H1 (cell line): Measurements from ENCODE around the gene ZNF254. TPM values are rescaled to one million over a fixed set of nuclear protein-coding genes. Genes with fewer than 3 reads are reported as not detected.

Source experiments
- CTCF ChIA-PET: fragments of 300-600 bp; sonication (Branson Sonifier 250); formaldehyde crosslinking; loops from one replicate; lab custom pipeline; 2021; ENCODE audit not compliant: partially characterized antibody; lab: Charles Lee
- POLR2A ChIA-PET: fragments of 300-600 bp; sonication (Branson Sonifier 250); formaldehyde crosslinking; loops from one replicate; lab custom pipeline; 2021; ENCODE audit warnings: inconsistent platforms; ENCODE audit not compliant: partially characterized antibody; lab: Charles Lee
- DNase-seq, 2 experiments: peaks; one replicate each; pipeline versions ENCODE4 v3.0.0 to v3.0.0-alpha.2; 2010 to 2022; ENCODE audit warnings: low spot score in 2 of 2, low read depth in 1 of 2, mixed read lengths in 1 of 2
- FAIRE-seq: peaks from 2 replicates; lab custom pipeline; 2011; peaks lifted over from hg19 to GRCh38; lab: Jason Lieb, UNC
- H2AFZ ChIP-seq: 2 replicates; pipeline ENCODE4 v1.8.1; 2012; ENCODE audit warnings: low read length, inconsistent platforms
- H2AK5ac ChIP-seq: 2 replicates; pipeline ENCODE4 v1.6.1; 2013; ENCODE audit warnings: low read depth, low read length
- H2BK120ac ChIP-seq: replicated peaks from 2 replicates; pipeline ENCODE3; 2013; ENCODE audit warnings: low read depth, low read length, inconsistent platforms
- H2BK12ac ChIP-seq: 2 replicates; pipeline ENCODE4 v1.6.1; 2013; ENCODE audit warnings: low read depth, low read length
- H2BK15ac ChIP-seq: 2 replicates; pipeline ENCODE4 v1.6.1; 2013; ENCODE audit warnings: low read length
- H2BK20ac ChIP-seq: 2 replicates; pipeline ENCODE4 v1.6.1; 2013; ENCODE audit warnings: low read length
- H2BK5ac ChIP-seq: 2 replicates; pipeline ENCODE4 v1.6.1; 2013; ENCODE audit warnings: low read depth, low read length
- H3K14ac ChIP-seq: 2 replicates; pipeline ENCODE4 v1.6.1; 2013; ENCODE audit warnings: inconsistent platforms; ENCODE audit not compliant: insufficient read length
- H3K18ac ChIP-seq: 2 replicates; pipeline ENCODE4 v1.6.1; 2013; ENCODE audit warnings: low read length; ENCODE audit errors: extremely low read depth
- H3K23ac ChIP-seq: 2 replicates; pipeline ENCODE4 v1.6.1; 2013; ENCODE audit warnings: inconsistent platforms; ENCODE audit not compliant: insufficient read length
- H3K23me2 ChIP-seq: 2 replicates; pipeline ENCODE4 v1.6.1; 2013; ENCODE audit warnings: low read depth, low read length
- H3K27ac ChIP-seq: 2 replicates; pipeline ENCODE4 v1.6.1; 2011; ENCODE audit warnings: low read depth, low read length, inconsistent platforms
- H3K27me3 ChIP-seq, 4 experiments: replicated peaks in 1 of 4; 1 replicate in 1 of 4; 2 replicates in 3 of 4; pipeline versions ENCODE4 v1.6.1 to v1.8.1; 2011 to 2013; ENCODE audit warnings: low read length in 3 of 4, mild to moderate bottlenecking in 3 of 4, inconsistent platforms in 2 of 4, mixed read lengths in 2 of 4, moderate library complexity in 1 of 4; ENCODE audit not compliant: control insufficient read depth in 3 of 4, insufficient read depth in 3 of 4; ENCODE audit errors: extremely low read depth in 1 of 4
- H3K36me3 ChIP-seq, 4 experiments: 2 replicates each; pipeline versions ENCODE4 v1.6.1 to v1.8.1; 2011 to 2013; ENCODE audit warnings: mild to moderate bottlenecking in 4 of 4, low read length in 3 of 4, moderate library complexity in 2 of 4, control low read depth in 1 of 4, inconsistent platforms in 1 of 4; ENCODE audit not compliant: insufficient read depth in 4 of 4, control insufficient read depth in 2 of 4
- H3K4ac ChIP-seq: replicated peaks from 2 replicates; pipeline ENCODE3; 2013; ENCODE audit warnings: low read length, low read depth, mixed read lengths, inconsistent platforms; ENCODE audit not compliant: insufficient read length
- H3K4me1 ChIP-seq, 4 experiments: replicated peaks in 1 of 4; 1 replicate in 1 of 4; 2 replicates in 3 of 4; pipeline versions ENCODE4 v1.6.1 to v1.8.1; 2011 to 2013; ENCODE audit warnings: low read length in 3 of 4, inconsistent platforms in 2 of 4, mixed read lengths in 1 of 4; ENCODE audit not compliant: insufficient read depth in 4 of 4, control insufficient read depth in 3 of 4
- H3K4me2 ChIP-seq, 2 experiments: 2 replicates each; pipeline versions ENCODE4 v1.6.1 to v1.8.1; 2011 to 2013; ENCODE audit warnings: low read depth in 2 of 2, low read length in 2 of 2, control low read depth in 1 of 2, inconsistent platforms in 1 of 2, mild to moderate bottlenecking in 1 of 2; ENCODE audit not compliant: insufficient read depth in 1 of 2
- H3K4me3 ChIP-seq, 4 experiments: fragments of 200-600, 300-600 bp in 1 of 4; sonication (generic), shearing (Covaris generic), sonication (Bioruptor Twin) in 1 of 4; 2 replicates each; pipeline versions ENCODE4 v1.5.1 to v1.8.1; 2011 to 2016; ENCODE audit warnings: low read length in 4 of 4, low read depth in 3 of 4, control low read depth in 2 of 4, inconsistent platforms in 2 of 4, mild to moderate bottlenecking in 2 of 4, mixed read lengths in 1 of 4, moderate library complexity in 1 of 4; ENCODE audit not compliant: insufficient read depth in 2 of 4; ENCODE audit errors: extremely low read depth in 1 of 4
- H3K56ac ChIP-seq: replicated peaks from 2 replicates; pipeline ENCODE3; 2013; ENCODE audit warnings: low read depth, mild to moderate bottlenecking, mixed read lengths, low read length, inconsistent platforms; ENCODE audit not compliant: insufficient read length
- H3K79me1 ChIP-seq: 2 replicates; pipeline ENCODE4 v1.6.1; 2013; ENCODE audit warnings: low read depth, low read length, control low read depth
- H3K79me2 ChIP-seq, 2 experiments: 2 replicates each; pipeline versions ENCODE4 v1.6.1 to v1.8.1; 2012 to 2013; ENCODE audit warnings: low read length in 2 of 2, mild to moderate bottlenecking in 2 of 2, inconsistent platforms in 1 of 2; ENCODE audit not compliant: insufficient read depth in 2 of 2, control insufficient read depth in 1 of 2
- H3K9ac ChIP-seq, 4 experiments: replicated peaks in 1 of 4; 1 replicate in 1 of 4; 2 replicates in 3 of 4; pipeline versions ENCODE4 v1.6.1 to v1.8.1; 2011 to 2013; ENCODE audit warnings: low read depth in 3 of 4, low read length in 3 of 4, control low read depth in 2 of 4, mild to moderate bottlenecking in 2 of 4, moderate library complexity in 2 of 4, inconsistent platforms in 1 of 4; ENCODE audit errors: extremely low read depth in 1 of 4
- H3K9me3 ChIP-seq, 2 experiments: 2 replicates each; pipeline versions ENCODE4 v1.6.1 to v1.8.1; 2012 to 2013; ENCODE audit warnings: mild to moderate bottlenecking in 2 of 2, moderate library complexity in 2 of 2, control low read depth in 1 of 2, inconsistent platforms in 1 of 2, low read depth in 1 of 2, low read length in 1 of 2, mixed read lengths in 1 of 2; ENCODE audit not compliant: insufficient read depth in 2 of 2
- H4K20me1 ChIP-seq, 2 experiments: replicated peaks in 1 of 2; 2 replicates each; pipeline versions ENCODE3 to v1.8.1; 2011 to 2013; ENCODE audit warnings: inconsistent platforms in 2 of 2, low read length in 2 of 2, mild to moderate bottlenecking in 1 of 2; ENCODE audit not compliant: insufficient read depth in 2 of 2, control insufficient read depth in 1 of 2
- H4K5ac ChIP-seq: 2 replicates; pipeline ENCODE4 v1.6.1; 2013; ENCODE audit warnings: low read length, low read depth, mixed read lengths, inconsistent platforms; ENCODE audit not compliant: insufficient read length
- H4K8ac ChIP-seq: 2 replicates; pipeline ENCODE4 v1.8.0; 2013; ENCODE audit warnings: mild to moderate bottlenecking, moderate library complexity, low read length, inconsistent platforms; ENCODE audit not compliant: insufficient read depth; ENCODE audit errors: extremely low read depth
- H4K91ac ChIP-seq: replicated peaks from 2 replicates; pipeline ENCODE3; 2013; ENCODE audit warnings: low read length, mixed read lengths, inconsistent platforms; ENCODE audit not compliant: insufficient read length
- ASH2L ChIP-seq: fragments of 200-600, 300-600 bp; sonication (generic); IDR thresholded peaks from one replicate; pipeline ENCODE4 v1.7.1; 2017; ENCODE audit warnings: low read length
- CHD1 ChIP-seq: IDR thresholded peaks from 2 replicates; pipeline ENCODE4 v1.6.1; 2012; ENCODE audit warnings: low read depth, low read length, improper control_type of control experiment
- HDAC2 ChIP-seq, 2 experiments: fragments of 300-600 bp in 1 of 2; sonication (generic) in 1 of 2; IDR thresholded peaks; 2 replicates each; pipeline ENCODE4 v1.6.1; 2011 to 2012; ENCODE audit warnings: low read depth in 2 of 2, low read length in 2 of 2, mild to moderate bottlenecking in 2 of 2, moderate library complexity in 2 of 2, borderline replicate concordance in 1 of 2, inconsistent platforms in 1 of 2
- POLR2AphosphoS5 ChIP-seq: IDR thresholded peaks from 2 replicates; pipeline ENCODE4 v1.6.1; 2011; ENCODE audit warnings: low read depth, low read length
- RFX5 ChIP-seq: IDR thresholded peaks from 2 replicates; pipeline ENCODE4 v1.6.1; 2011; ENCODE audit warnings: low read depth, low read length, improper control_type of control experiment, borderline replicate concordance
- SIN3A ChIP-seq, 2 experiments: IDR thresholded peaks in 1 of 2; conservative IDR thresholded peaks in 1 of 2; 2 replicates each; pipeline ENCODE4 v1.6.1; 2011 to 2012; ENCODE audit warnings: low read length in 2 of 2, improper control_type of control experiment in 1 of 2, low read depth in 1 of 2, mild to moderate bottlenecking in 1 of 2
- SUZ12 ChIP-seq: fragments of 200-600 bp; sonication (generic); IDR thresholded peaks from 2 replicates; pipeline ENCODE4 v1.6.1; 2012; ENCODE audit warnings: mild to moderate bottlenecking, inconsistent platforms, low read length, moderate library complexity, mixed read lengths
- TAF1 ChIP-seq: IDR thresholded peaks from 2 replicates; pipeline ENCODE4 v1.6.1; 2011; ENCODE audit warnings: mild to moderate bottlenecking, low read depth, low read length
- TBP ChIP-seq: IDR thresholded peaks from 2 replicates; pipeline ENCODE4 v1.6.1; 2011; ENCODE audit warnings: low read depth, low read length, improper control_type of control experiment
- USF2 ChIP-seq: IDR thresholded peaks from 2 replicates; pipeline ENCODE4 v1.6.1; 2011; ENCODE audit warnings: low read length, improper control_type of control experiment
- YY1 ChIP-seq: IDR thresholded peaks from 2 replicates; pipeline ENCODE4 v1.6.1; 2011; ENCODE audit warnings: low read depth, mild to moderate bottlenecking, low read length
- WGBS, 2 experiments: shearing (Covaris generic) in 1 of 2; methylation state at CpG; one replicate each; pipeline versions ENCODE4 v1.1.6 to v1.1.7; 2013 to 2015; ENCODE audit warnings: low lambda C conversion rate in 2 of 2, mixed read lengths in 2 of 2, inconsistent platforms in 1 of 2, low coverage in 1 of 2, missing lambda C conversion rate in 1 of 2; ENCODE audit not compliant: insufficient replicate concordance in 2 of 2, insufficient coverage in 1 of 2, insufficient read length in 1 of 2; ENCODE audit errors: extremely low coverage in 1 of 2, missing lambda C conversion rate in 1 of 2; 5-methylcytosine and 5-hydroxymethylcytosine counted together
- polyA plus RNA-seq, 7 experiments: library from polyadenylated mRNA; depleted of rRNA in 3 of 7; stranded (reverse) in 5 of 7; unstranded in 2 of 7; fragments of >200 nt in 5 of 7; fragments of 200-250 nt in 2 of 7; gene quantifications; 1 replicate in 5 of 7; 2 replicates in 1 of 7; 4 replicates in 1 of 7; pipeline versions ENCODE4 v1.2.1 to v1.2.3, GENCODE V29; 2011 to 2013; ENCODE audit warnings: missing spikeins in 2 of 7, mixed read lengths in 2 of 7
- total RNA-seq: library from RNA; stranded (reverse); fragmentation: NEBNext Ultra II Directional; extraction: Animal tissue kit (Norgen Biotek cat#: 25700); gene quantifications from 2 replicates; pipeline ENCODE4 v1.2.1, GENCODE V29; 2021

ZNF254 gene
- total and polyA plus RNA-seq, 2 of the 8 experiments (the other 6 are each of a cell fraction or from before 2014, with no cell fraction given) = 4.4 to 22.0 TPM

GRCh38 chr19:24060687-24061356, 26.2 kb upstream of the ZNF254 start:
- 57% methylated on average over 2 of the region's 2 CpGs; no CpG with 5 or more reads in 1 of the 2 experiments for WGBS, 2 experiments
- Histone ChIP-seq H2BK5ac (no peak overlapping the region), H4K8ac (no peak overlapping the region), H2AK5ac (no peak overlapping the region), H3K4ac (no peak overlapping the region), H3K14ac (no peak overlapping the region), H2BK15ac (no peak overlapping the region), H3K9me3 (no peaks in the 10 kb centered on the region), H3K79me2 (no peaks in the 10 kb centered on the region), H2BK120ac (no peak overlapping the region), H3K4me1 (no peaks in the 10 kb centered on the region), H3K79me1 (0 out of 2 replicates have a peak, but pooled peaks cover 2% of the 10 kb centered on the region), H4K91ac (no peak overlapping the region), H3K4me3 (no peak overlapping the region), H4K5ac (no peak overlapping the region), H3K4me2 (no peak overlapping the region), H3K27me3 (no peaks in the 10 kb centered on the region), H3K23ac (no peak overlapping the region), H3K9ac (no peak overlapping the region), H2BK12ac (no peak overlapping the region), H3K36me3 (peaks cover 0 to 58% (median 44%) of the 10 kb centered on the region in 4 experiments; a peak in 7 of 8 replicates), H3K56ac (no peak overlapping the region), H2AFZ (no peak overlapping the region), H3K23me2 (no peaks in the 10 kb centered on the region), H2BK20ac (no peak overlapping the region), H4K20me1 (peaks cover 0 to 18% of the 10 kb centered on the region in 2 experiments), H3K18ac (no peak overlapping the region), H3K27ac (no peak overlapping the region)
- ChIA-PET CTCF (no interaction called here), POLR2A (interaction anchor here (1.0 to 1.5 kb wide), 3 partner anchors 12 to 27 kb away, joined by 3 to 7 read pairs (median 5); no protein-coding TSS in a partner anchor)
- DNase-seq (no peak), FAIRE-seq (no peak)
- TF ChIP-seq TBP (no peak), HDAC2 (IDR thresholded peaks at IDR 0.05; ENCODE audit: borderline replicate concordance in 1 of 2, low read depth in 2 of 2, low read length in 2 of 2) (no peak), USF2 (no peak), POLR2AphosphoS5 (no peak), SUZ12 (no peak), SIN3A (conservative IDR thresholded peaks at IDR 0.05 in 1 of 2, IDR thresholded peaks at IDR 0.05 in 1 of 2; ENCODE audit: low read depth in 1 of 2, low read length in 2 of 2) (no peak), CHD1 (no peak), TAF1 (no peak), ASH2L (no peak), RFX5 (no peak), YY1 (no peak)
